WTC11 (cell line): ENCODE data around the gene NEDD1.

Experiments
- IRF2 ChIP-seq: sonication (generic); formaldehyde crosslinking; IDR thresholded peaks from 2 replicates; pipeline ENCODE4 v1.8.0; 2022; ENCODE audit warnings: low read depth, missing genetic modification reagents, borderline replicate concordance
- ZNF138 ChIP-seq: sonication (generic); formaldehyde crosslinking; conservative IDR thresholded peaks from 2 replicates; pipeline ENCODE4 v1.8.1; 2022; ENCODE audit warnings: mild to moderate bottlenecking, moderate library complexity, missing genetic modification reagents
- TF ChIP-seq, protein P1 (sequence below): fragments of 200-600 bp; IDR thresholded peaks from 2 replicates; pipeline ENCODE4 v1.8.0; 2022; ENCODE audit warnings: antibody characterized with exemption
- TF ChIP-seq, protein P2 (sequence below): sonication (generic); formaldehyde crosslinking; IDR thresholded peaks from 2 replicates; pipeline ENCODE4 v1.8.0; 2022; ENCODE audit warnings: missing genetic modification reagents

DNA sequence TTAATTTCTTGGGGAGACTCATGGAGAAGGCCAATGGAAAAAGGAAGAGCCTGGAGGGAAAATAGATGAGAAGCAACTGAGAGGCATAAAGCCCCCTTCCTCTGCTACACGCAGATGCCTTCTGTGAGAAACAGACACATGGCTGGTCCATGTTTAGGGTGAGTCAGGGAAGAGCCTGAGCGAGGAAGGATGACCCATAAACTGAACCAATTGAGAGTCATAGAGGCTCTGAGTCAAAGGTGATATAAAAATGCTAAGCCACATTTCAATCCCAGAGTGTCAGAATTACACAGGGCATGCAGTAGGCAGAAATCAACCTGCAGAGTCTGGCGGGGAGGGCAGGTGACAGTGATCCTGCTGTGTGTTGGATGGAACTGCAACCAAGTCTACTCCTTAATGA, 30.1 kb upstream of the NEDD1 start:
- TF ChIP-seq, protein P1, sequence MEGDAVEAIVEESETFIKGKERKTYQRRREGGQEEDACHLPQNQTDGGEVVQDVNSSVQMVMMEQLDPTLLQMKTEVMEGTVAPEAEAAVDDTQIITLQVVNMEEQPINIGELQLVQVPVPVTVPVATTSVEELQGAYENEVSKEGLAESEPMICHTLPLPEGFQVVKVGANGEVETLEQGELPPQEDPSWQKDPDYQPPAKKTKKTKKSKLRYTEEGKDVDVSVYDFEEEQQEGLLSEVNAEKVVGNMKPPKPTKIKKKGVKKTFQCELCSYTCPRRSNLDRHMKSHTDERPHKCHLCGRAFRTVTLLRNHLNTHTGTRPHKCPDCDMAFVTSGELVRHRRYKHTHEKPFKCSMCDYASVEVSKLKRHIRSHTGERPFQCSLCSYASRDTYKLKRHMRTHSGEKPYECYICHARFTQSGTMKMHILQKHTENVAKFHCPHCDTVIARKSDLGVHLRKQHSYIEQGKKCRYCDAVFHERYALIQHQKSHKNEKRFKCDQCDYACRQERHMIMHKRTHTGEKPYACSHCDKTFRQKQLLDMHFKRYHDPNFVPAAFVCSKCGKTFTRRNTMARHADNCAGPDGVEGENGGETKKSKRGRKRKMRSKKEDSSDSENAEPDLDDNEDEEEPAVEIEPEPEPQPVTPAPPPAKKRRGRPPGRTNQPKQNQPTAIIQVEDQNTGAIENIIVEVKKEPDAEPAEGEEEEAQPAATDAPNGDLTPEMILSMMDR, result no peak
- TF ChIP-seq ZNF138 (no peak), IRF2 (no peak)
- TF ChIP-seq, protein P2, sequence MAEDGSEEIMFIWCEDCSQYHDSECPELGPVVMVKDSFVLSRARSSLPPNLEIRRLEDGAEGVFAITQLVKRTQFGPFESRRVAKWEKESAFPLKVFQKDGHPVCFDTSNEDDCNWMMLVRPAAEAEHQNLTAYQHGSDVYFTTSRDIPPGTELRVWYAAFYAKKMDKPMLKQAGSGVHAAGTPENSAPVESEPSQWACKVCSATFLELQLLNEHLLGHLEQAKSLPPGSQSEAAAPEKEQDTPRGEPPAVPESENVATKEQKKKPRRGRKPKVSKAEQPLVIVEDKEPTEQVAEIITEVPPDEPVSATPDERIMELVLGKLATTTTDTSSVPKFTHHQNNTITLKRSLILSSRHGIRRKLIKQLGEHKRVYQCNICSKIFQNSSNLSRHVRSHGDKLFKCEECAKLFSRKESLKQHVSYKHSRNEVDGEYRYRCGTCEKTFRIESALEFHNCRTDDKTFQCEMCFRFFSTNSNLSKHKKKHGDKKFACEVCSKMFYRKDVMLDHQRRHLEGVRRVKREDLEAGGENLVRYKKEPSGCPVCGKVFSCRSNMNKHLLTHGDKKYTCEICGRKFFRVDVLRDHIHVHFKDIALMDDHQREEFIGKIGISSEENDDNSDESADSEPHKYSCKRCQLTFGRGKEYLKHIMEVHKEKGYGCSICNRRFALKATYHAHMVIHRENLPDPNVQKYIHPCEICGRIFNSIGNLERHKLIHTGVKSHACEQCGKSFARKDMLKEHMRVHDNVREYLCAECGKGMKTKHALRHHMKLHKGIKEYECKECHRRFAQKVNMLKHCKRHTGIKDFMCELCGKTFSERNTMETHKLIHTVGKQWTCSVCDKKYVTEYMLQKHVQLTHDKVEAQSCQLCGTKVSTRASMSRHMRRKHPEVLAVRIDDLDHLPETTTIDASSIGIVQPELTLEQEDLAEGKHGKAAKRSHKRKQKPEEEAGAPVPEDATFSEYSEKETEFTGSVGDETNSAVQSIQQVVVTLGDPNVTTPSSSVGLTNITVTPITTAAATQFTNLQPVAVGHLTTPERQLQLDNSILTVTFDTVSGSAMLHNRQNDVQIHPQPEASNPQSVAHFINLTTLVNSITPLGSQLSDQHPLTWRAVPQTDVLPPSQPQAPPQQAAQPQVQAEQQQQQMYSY (CRISPR knock-in tag), result no peak
